Measurements from ENCODE around the gene MRPL20. TPM values are rescaled to one million over a fixed set of nuclear protein-coding genes. Genes with fewer than 3 reads are reported as not detected.

Gene MRPL20
- total and polyA plus RNA-seq, 8 donors, result 69.5 to 145 (median 99.8) TPM

DNA sequence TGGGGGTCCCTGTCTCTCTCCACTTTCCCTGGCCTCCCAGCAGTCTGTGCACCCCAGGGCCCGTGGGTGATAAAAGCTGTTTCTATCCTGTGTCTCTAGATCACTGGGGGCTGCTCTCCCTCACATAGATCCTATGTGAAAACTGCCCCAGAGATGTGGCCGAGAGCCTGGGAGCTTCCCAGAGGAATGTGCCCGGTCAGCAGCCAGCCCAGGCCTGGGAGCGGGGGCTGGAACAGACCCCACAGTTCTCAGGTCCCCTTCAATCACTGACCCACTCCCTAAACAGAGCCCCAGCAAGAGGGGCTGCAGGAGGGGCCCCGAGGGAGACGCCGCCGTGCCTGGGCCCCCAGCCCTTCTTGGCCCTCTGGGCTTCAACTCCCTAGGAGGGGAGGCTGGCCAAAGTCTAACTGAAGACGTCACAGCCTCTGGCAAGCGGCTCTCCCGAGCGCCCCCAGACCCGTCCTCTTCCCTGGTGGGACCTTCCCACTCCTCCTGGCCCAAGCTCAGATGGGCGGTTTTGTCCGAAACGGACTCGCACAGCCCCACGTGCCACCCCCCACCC lies 49.1 kb downstream of the MRPL20 start:
- ATAC-seq, result no peak
- intact Hi-C loops (cut with DNase I), result no loop called here

DNA sequence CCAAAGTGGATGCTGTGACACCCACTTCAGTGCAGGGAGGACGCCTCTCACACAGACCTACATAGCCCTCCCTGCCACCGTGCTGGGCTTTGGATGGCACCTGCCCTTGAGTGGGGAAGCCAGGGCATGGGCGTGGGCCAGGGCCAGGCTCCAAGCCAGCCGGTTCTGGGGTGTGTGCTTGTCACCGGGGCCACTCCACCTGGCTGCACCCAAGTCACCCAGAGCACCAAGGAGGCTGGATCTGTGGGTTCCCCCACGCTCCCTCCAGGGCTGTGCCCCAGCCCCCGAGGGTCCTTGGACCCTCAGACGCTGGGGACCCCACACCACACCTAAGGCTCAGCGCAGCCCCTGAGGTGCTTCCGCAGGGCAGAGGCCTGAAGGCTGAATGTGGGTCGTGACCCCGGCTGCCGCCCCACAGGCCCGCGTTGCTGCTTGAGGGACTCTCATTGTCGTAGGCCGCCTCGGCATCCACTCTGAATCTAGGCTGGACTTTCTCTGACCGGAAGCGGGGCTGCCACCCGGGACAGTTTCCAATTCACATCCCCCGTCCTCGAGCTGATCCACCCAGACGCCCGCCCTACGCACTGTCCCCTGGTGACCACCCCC lies 50.2 kb downstream of the MRPL20 start:
- peak overlapping the region in 1 of 2 donors; percentile 87 for H3K27ac ChIP-seq
- DNase-seq (peak in 1 of 4 donors; percentile 81), ATAC-seq (peak; percentile 24)
- no peaks in the 10 kb centered on the region for H3K9me3 ChIP-seq
- peaks cover 21 to 100% of the 10 kb centered on the region in 2 donors for H3K27me3 ChIP-seq
- TF ChIP-seq, protein P1, sequence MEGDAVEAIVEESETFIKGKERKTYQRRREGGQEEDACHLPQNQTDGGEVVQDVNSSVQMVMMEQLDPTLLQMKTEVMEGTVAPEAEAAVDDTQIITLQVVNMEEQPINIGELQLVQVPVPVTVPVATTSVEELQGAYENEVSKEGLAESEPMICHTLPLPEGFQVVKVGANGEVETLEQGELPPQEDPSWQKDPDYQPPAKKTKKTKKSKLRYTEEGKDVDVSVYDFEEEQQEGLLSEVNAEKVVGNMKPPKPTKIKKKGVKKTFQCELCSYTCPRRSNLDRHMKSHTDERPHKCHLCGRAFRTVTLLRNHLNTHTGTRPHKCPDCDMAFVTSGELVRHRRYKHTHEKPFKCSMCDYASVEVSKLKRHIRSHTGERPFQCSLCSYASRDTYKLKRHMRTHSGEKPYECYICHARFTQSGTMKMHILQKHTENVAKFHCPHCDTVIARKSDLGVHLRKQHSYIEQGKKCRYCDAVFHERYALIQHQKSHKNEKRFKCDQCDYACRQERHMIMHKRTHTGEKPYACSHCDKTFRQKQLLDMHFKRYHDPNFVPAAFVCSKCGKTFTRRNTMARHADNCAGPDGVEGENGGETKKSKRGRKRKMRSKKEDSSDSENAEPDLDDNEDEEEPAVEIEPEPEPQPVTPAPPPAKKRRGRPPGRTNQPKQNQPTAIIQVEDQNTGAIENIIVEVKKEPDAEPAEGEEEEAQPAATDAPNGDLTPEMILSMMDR (IDR thresholded peaks at IDR 0.05), result no peak
- H3K4me3 ChIP-seq, result peak overlapping the region; percentile 40 to 42
- intact Hi-C loops (cut with DNase I), result no loop called here
- no peaks in the 10 kb centered on the region for H3K36me3 ChIP-seq
- peaks cover 17 to 43% of the 10 kb centered on the region in 2 donors for H3K4me1 ChIP-seq

More for the DNA sequence above, 49.1 kb downstream of the MRPL20 start:
- Histone ChIP-seq H3K4me3 (peak overlapping the region; percentile 40 to 42), H3K36me3 (no peaks in the 10 kb centered on the region), H3K27ac (peak overlapping the region; percentile 66 to 87), H3K4me1 (peaks cover 17 to 36% of the 10 kb centered on the region in 2 donors), H3K9me3 (no peaks in the 10 kb centered on the region), H3K27me3 (peaks cover 21 to 94% of the 10 kb centered on the region in 2 donors)
- no peak for DNase-seq
- TF ChIP-seq, protein P1 (IDR thresholded peaks at IDR 0.05), result no peak

DNA sequence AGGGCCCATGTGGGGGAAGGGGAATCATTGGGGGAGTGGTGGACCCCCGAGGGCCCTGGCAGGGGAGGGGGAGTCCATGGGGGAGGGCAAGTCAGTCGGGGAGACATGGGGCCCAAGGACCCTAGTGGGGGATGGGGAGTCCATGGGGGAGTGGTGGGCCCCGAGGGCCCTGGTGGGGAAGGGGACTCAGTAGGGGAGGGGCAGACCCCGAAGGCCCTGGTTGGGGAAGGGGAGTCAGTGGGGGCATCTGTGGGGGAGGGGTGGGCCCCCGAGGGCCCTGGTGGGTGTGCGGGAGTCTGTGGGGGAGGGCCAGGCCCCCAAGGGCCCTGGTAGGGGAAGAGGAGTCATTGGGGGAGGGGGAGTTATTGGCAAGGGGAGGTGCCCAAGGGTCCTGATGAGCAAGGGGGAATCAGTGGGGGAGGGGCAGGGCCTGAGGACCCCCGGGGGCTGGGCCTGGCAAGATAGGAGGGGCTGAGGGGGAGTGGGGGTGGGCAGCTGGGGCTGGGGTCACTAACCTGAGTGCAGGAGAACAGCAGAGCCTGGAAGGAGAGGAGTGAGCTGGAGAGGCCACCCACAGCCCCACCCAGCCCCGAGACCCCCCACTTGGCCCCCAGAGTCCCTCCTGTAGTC lies 50.8 kb downstream of the MRPL20 start:
- H3K27ac ChIP-seq, result no peak overlapping the region
- H3K9me3 ChIP-seq, result no peaks in the 10 kb centered on the region
- intact Hi-C loops (cut with DNase I), result no loop called here
- H3K27me3 ChIP-seq, result peaks cover 21 to 100% of the 10 kb centered on the region in 2 donors
- peaks cover 17 to 49% of the 10 kb centered on the region in 2 donors for H3K4me1 ChIP-seq
- peak overlapping the region; percentile 40 to 42 for H3K4me3 ChIP-seq
- H3K36me3 ChIP-seq, result no peaks in the 10 kb centered on the region
- DNase-seq (no peak), ATAC-seq (no peak)
- TF ChIP-seq, protein P1 (IDR thresholded peaks at IDR 0.05), result no peak

DNA sequence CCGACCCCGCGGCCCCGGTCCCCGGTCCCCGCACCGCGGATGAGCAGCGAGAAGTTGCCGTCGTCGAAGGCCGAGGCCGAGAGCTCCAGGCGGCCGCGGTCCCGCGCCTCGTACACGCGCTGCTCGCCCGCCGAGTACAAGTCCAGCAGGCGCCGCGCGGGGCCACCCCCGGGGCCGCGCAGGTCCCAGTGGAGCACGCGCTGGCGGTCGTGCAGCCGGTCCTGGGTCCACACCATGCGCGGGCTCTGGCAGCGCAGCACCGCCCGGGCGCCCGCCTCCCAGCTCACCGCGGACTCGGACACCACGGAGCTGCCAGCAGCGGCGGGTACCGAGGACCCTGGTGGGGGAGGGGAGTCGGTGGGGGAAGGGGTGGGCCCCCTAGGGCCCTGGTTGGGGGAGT lies 51.7 kb downstream of the MRPL20 start:
- no peak for ATAC-seq
- peaks cover 14 to 49% of the 10 kb centered on the region in 2 donors for H3K4me1 ChIP-seq
- intact Hi-C loops (cut with DNase I), result no loop called here
- H3K27ac ChIP-seq, result no peak overlapping the region
- peak overlapping the region in 1 of 2 donors; percentile 3 for H3K4me3 ChIP-seq
- peaks cover 21 to 91% of the 10 kb centered on the region in 2 donors for H3K27me3 ChIP-seq
- TF ChIP-seq, protein P1 (IDR thresholded peaks at IDR 0.05), result no peak
- peak in 2 of 4 donors; percentile 61 to 84 for DNase-seq
- no peaks in the 10 kb centered on the region for H3K36me3 ChIP-seq
- no peaks in the 10 kb centered on the region for H3K9me3 ChIP-seq

Measured in left lung (tissue), 10 donors.